Measurements from ENCODE around the gene SH3BP1.
A peak's percentile ranks its signal among the peaks of the same experiment; 100 is the strongest.
"Not testable (repeated sequence)": the region's sequence is repeated elsewhere in the genome, so short reads cannot be mapped to it uniquely, and the experiment has no call there.

Gene SH3BP1

DNA sequence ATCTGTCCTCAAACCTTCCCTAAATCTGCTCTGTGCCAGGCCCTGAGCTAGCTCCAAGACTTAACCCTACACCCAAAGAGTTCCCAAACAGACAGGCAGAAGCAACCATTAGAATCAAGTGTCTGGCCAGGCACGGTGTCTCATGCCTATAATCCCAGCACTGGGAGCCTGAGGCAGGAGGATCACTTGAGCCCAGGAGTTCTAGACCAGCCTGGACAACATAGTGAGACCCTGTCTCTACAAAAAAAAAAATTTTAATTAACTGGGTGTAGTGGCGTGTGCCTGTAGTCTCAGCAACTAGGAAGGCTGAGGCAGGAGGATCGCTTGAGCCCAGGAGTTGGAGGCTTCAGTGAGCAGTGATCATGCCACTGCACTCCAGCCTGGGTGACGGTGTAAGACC, 17.1 kb downstream of the SH3BP1 start:
- not testable (repeated sequence) for DNase-seq (ENCODE audit: low read depth in 2 of 3, low spot score in 1 of 3)

DNA sequence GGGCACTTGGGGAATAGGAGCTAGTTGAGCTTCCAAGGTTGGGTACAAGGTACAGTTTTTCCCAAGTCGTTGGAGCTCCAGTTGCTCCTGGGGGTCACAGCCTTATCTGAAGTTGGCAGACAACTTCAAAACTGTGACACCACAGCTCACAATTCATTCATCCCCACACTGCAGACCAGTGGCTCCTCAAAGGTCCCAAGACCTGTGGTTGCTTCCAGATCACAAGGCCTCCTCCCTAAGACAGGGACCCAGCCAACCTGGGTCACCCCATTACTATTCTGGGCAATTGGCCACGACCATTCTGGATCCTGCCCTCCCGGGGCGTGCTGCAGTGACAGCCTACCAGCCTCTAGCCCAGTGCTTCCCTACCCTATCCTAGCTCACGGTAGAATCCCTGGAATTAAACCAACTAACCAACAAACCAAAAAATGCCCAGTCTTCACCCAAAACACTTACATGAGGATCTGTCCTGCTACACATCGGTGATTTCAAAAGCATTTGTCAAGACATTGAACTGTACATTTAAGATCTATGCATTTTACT, 18.2 kb downstream of the SH3BP1 start:
- DNase-seq (ENCODE audit: low read depth in 2 of 3, low spot score in 1 of 3): no peak

DNA sequence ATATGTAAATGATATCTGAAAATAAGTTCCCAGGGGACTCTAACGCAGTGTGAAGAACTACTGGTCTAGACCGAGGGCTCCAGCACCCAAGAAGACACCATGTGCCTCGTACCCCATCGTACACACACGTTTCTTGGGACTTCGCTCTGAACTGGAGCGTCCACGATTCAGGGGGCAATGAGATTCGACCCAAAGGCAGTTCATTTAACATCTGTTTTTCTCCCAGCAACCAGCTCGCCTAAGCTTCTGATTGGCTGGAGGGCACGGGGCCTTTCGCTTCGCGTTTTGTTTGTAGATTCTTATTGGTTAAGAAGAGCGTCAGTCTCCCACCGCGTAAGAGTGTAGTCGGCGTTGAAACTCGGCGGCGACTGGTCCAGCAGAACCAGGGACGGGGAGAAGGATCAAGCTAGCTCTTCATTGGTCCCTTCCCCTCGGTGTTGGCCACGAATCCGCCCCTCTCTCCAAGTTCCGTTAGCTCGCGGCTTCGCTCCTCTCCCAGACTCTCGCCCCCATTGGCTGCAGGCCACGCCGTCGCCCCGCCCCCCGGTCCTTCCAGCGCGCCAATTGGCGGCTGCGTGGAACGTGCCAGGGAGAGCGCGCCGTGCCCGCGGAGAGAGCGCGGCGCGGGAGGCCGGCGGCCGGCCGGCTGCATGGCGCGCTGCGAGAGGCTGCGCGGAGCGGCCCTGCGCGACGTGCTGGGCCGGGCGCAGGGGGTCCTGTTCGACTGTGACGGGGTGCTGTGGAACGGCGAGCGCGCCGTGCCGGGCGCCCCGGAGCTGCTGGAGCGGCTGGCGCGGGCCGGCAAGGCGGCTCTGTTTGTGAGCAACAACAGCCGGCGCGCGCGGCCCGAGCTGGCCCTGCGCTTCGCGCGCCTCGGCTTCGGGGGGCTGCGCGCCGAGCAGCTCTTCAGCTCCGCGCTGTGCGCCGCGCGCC, 18.9 kb downstream of the SH3BP1 start, which contains the start of gene PDXP:
Gene PDXP, plus strand, starts transcription at position 591 of the 933 bp plus-strand sequence. Its CDS starts 60 bp downstream, at position 651.
- peak; percentile 97 to 99 (median 97) for DNase-seq (ENCODE audit: low read depth in 2 of 3, low spot score in 1 of 3)

DNA sequence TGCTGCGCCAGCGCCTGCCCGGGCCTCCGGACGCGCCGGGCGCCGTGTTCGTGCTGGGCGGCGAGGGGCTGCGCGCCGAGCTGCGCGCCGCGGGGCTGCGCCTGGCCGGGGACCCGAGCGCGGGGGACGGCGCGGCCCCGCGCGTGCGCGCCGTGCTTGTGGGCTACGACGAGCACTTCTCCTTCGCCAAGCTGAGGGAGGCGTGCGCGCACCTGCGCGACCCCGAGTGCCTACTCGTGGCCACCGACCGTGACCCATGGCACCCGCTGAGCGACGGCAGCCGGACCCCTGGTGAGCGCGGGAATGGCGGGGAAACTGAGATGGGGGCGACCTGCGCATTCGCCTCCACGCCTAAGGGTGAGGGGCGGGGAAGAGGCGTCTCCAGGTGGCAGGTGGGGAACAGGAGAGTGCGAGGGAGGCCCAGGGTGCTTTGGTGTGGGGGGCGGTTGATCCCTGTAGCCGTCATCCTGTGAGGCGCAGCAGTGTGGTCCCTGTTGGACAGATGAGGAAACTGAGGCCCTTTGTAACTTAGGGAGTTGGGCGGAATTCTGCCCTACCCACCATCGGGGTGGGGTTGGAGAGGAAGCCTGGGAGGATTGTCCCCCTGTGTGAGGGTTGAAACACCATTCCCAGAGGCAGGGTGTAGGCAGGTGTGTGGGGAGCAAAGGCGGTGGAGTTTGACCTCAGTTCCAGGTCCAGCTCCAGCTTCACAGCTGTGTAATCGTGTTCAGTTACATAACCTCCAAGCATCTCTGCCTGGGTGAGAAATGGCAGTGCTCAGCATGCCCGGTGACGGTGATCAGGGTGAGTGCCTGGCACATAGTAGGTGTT, 19.8 kb downstream of the SH3BP1 start:
- DNase-seq (ENCODE audit: low read depth in 2 of 3, low spot score in 1 of 3): no peak

DNA sequence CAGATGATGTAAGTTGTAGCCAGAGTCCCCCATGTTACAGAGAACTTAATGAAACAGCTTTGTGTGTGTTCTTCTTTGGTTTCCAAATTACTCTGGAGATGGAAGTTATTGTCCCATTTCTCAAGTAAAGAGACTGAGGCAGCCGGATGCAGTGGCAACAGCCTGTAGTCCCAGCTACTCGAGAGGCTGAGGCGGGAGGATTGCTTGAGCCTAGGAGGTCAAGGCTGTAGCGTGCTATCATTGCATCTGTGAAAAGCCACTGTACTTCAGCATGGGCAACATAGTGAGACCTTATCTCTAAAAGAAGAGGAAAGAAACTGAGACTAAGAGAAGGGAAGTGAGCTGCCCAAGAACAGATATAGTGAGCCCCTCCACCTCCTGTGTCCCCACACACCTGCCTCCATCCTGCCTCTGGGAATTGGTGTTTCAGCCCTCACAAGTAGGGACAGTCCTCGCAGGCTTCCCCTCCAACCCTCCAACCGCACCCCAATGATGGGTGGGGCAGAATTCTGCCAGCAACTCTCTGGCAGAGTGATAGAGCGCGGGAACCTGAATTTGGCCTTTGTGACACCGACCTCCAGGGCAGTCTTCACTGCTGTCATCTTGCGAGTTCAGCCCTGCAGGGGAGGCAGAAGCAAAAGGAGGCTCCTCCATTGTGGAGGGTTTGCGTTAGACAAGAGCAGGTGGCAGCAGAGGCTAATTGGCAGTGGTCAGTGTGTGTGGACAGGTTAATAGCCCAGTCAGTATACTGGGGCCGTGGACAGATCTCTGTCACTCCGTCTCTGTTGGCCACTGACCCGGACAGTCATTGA, 20.6 kb downstream of the SH3BP1 start:
- DNase-seq (ENCODE audit: low read depth in 2 of 3, low spot score in 1 of 3): no peak

GRCh38 chr22:37660709-37661045, 21.2 kb downstream of the SH3BP1 start:
- no peak for DNase-seq (ENCODE audit: low read depth in 2 of 3, low spot score in 1 of 3)

GRCh38 chr22:37661160-37661924, 21.9 kb downstream of the SH3BP1 start:
- no peak for DNase-seq (ENCODE audit: low read depth in 2 of 3, low spot score in 1 of 3)

GRCh38 chr22:37662039-37662438, 22.6 kb downstream of the SH3BP1 start:
- no peak for DNase-seq (ENCODE audit: low read depth in 2 of 3, low spot score in 1 of 3)

GRCh38 chr22:37663521-37664140, 24.2 kb downstream of the SH3BP1 start:
- no peak for DNase-seq (ENCODE audit: low read depth in 2 of 3, low spot score in 1 of 3)

DNA sequence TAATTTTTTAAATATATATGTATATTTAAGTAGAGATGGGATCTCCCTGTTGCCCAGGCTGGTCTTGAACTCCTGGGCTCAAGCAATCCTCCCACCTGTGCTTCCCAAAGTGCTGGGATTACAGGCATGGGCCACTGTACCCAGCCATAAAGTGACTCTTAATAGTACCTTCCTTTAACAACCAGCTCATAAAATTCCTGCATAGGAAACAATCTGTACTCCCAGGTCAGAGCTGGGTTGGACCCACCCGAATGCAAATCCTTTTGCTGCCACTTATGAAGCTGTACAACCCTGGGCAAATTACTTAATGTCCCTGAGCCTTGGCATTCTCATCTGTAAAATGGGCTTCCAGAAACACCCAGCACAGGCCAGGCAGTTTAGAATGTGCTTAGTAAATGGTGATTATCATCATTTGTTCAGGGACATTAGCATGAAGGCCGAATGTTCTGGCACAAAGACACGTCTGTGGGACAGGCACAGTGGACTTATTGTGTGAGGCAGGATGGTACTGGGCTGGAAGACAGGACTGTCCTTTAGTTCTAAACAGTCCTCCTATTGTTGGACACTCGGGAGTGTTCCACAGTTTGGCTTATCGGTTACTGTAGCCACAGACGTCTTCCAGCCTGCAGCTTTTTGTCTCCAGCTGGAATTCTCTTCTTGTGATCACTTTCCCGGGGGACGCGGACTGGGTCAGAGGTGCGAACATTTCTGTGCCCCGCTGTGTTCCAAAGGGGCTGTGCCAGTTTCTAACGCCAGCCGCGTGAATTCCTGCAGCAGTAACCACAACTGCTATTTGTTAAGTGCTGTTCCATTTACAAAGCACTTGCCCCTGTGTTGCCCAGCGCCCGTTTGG, 25.0 kb downstream of the SH3BP1 start:
- no peak for DNase-seq (ENCODE audit: low read depth in 2 of 3, low spot score in 1 of 3)

DNA sequence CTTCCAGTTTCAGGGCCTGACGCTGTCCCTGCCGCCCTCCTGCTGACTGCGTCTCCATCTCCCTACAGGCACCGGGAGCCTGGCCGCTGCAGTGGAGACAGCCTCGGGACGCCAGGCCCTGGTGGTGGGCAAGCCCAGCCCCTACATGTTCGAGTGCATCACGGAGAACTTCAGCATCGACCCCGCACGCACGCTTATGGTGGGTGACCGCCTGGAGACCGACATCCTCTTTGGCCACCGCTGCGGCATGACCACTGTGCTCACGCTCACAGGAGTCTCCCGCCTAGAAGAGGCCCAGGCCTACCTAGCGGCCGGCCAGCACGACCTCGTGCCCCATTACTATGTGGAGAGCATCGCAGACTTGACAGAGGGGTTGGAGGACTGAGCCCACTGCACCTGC, 26.0 kb downstream of the SH3BP1 start:
- DNase-seq (ENCODE audit: low read depth in 2 of 3, low spot score in 1 of 3): no peak

GRCh38 chr22:37669586-37669985, 30.1 kb downstream of the SH3BP1 start:
- DNase-seq (ENCODE audit: low read depth in 2 of 3, low spot score in 1 of 3): no peak

- no peak for DNase-seq (ENCODE audit: low read depth in 2 of 3, low spot score in 1 of 3)
Observed at GRCh38 chr22:37672206-37672919, 32.9 kb downstream of the SH3BP1 start.

GRCh38 chr22:37672920-37673455, 33.5 kb downstream of the SH3BP1 start:
- no peak for DNase-seq (ENCODE audit: low read depth in 2 of 3, low spot score in 1 of 3)

DNA sequence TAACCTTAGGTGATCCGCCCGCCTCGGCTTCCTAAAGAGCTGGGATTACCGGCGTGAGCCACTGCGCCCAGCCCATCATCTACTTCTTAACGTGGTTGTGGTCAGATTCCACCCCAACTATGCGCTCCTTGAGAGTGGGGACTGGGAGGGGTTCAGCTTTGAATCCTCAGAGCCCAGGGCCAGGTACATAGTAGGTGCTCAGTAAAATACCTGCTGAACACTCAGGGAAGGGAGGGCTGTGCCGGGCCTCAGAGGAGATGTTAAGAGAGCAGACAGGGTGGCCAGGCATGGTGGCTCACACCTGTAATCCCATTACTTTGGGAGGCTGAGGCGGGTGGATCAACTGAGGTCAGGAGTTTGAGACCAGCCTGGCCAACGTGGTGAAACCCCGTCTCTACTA, 34.8 kb downstream of the SH3BP1 start:
- no peak for DNase-seq (ENCODE audit: low read depth in 2 of 3, low spot score in 1 of 3)

DNA sequence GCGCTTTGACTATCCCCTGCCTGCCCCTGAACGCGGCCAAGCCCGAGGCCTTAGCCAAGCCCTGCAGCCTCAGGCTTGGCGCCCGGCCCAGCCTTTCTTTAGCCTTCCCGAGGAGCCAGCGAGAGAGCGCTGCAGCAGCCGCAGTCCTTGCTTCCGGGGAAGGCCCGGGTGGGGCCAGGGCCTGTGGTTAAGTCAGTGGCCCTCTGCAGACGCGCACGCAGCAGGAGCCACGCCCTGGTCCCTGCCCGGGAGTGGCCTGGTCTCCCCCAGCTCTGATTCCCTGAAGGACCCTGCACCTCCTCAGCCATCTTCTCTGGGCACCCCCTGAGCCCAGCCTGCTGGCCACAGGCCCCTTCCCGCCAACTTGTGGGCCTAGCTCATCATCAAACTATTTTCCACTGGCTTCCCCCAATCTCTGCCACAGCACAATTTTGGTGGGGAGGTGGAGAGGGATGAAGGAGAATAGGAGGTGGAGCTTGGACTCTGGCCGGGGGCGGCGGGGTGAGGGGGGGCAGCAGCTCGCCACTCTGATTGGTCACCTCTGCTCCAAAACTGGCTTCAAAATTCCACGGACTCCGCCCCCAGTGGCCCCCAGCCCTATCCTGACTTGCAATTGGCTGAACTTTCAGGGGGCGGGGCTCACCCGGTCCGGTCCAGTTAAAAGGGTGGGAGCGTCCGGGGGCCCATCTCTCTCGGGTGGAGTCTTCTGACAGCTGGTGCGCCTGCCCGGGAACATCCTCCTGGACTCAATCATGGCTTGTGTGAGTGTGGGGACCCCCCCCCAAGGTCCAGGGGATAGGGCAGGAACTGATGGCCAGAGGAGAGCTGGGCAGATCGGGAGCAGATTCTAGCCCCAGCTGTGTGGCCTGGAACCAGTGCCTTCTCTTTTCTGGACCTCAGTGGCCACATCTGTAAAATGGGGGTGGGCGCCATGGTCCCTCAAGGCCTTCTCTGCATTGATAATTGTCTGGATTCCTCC, 35.8 kb downstream of the SH3BP1 start, which contains the start of gene LGALS1:
Gene LGALS1, plus strand, starts transcription at position 686 of the 979 bp plus-strand sequence. Its CDS starts 67 bp downstream, at position 753.
- DNase-seq (ENCODE audit: low read depth in 2 of 3, low spot score in 1 of 3): peak in 2 of 3 donors; percentile 63 to 65
